K562 (cell line): ENCODE results near the gene IRAK4. TPM values are rescaled to one million over a fixed set of nuclear protein-coding genes. Genes with fewer than 3 reads are reported as not detected.

Experiments
- ARHGAP35 ChIP-seq: fragments of 450-650 bp; IDR thresholded peaks from 2 replicates; pipeline ENCODE4 v1.6.1; 2018; ENCODE audit not compliant: partially characterized antibody
- CCNT2 ChIP-seq: IDR thresholded peaks from 2 replicates; pipeline ENCODE4 v1.6.1; 2011; ENCODE audit warnings: borderline replicate concordance, low read depth, mild to moderate bottlenecking, moderate library complexity, mixed read lengths, low read length; ENCODE audit not compliant: insufficient read length; ENCODE audit errors: extremely low read depth
- FOXP1 ChIP-seq: sonication (generic); formaldehyde crosslinking; IDR thresholded peaks from 2 replicates; pipeline ENCODE4 v1.8.0; 2022; ENCODE audit warnings: mild to moderate bottlenecking, missing genetic modification reagents
- HDAC1 ChIP-seq, 2 experiments: fragments of 450-650 bp; IDR thresholded peaks; 2 replicates each; pipeline ENCODE4 v1.6.1; 2016 to 2017; ENCODE audit warnings: inconsistent platforms in 1 of 2, mild to moderate bottlenecking in 1 of 2, moderate library complexity in 1 of 2
- KAT2B ChIP-seq: IDR thresholded peaks from one replicate; pipeline ENCODE4 v1.6.1; 2012; ENCODE audit warnings: low read depth, mild to moderate bottlenecking, control low read depth, inconsistent platforms, low read length, moderate library complexity
- MEIS2 ChIP-seq: fragments of 450-650 bp; IDR thresholded peaks from 2 replicates; pipeline ENCODE4 v1.6.1; 2014; ENCODE audit warnings: mild to moderate bottlenecking; ENCODE audit not compliant: partially characterized antibody
- POLR2H ChIP-seq: IDR thresholded peaks from 2 replicates; pipeline ENCODE4 v1.6.1; 2016; ENCODE audit warnings: missing genetic modification characterization, low read depth, mild to moderate bottlenecking, control low read depth, missing compliant biosample characterization, moderate library complexity
- SIN3A ChIP-seq, 2 experiments: fragments of 150-350 bp in 1 of 2; IDR thresholded peaks; 2 replicates each; pipeline ENCODE4 v1.6.1; 2011 to 2016; ENCODE audit warnings: borderline replicate concordance in 2 of 2, low read depth in 2 of 2, low read length in 2 of 2, mild to moderate bottlenecking in 2 of 2, moderate library complexity in 2 of 2; ENCODE audit not compliant: control insufficient read depth in 1 of 2
- SOX6 ChIP-seq: fragments of 450-650 bp; IDR thresholded peaks from 2 replicates; pipeline ENCODE4 v1.6.1; 2014; ENCODE audit warnings: mild to moderate bottlenecking
- STAT5B ChIP-seq: fragments of 250-450 bp; sonication (Bioruptor Pico); IDR thresholded peaks from 2 replicates; pipeline ENCODE4 v1.8.0; 2021; ENCODE audit warnings: mild to moderate bottlenecking, inconsistent platforms
- ZNF311 ChIP-seq: fragments of 250-450 bp; sonication (Bioruptor Pico); IDR thresholded peaks from 2 replicates; pipeline ENCODE4 v1.4.0; 2020; ENCODE audit warnings: mild to moderate bottlenecking, moderate library complexity
- polyA plus RNA-seq, 8 experiments: library from polyadenylated mRNA; depleted of rRNA in 4 of 8; stranded (reverse) in 5 of 8; unstranded in 3 of 8; fragments of >200 nt; fragmentation: Nextera tagmentation in 2 of 8; fragmentation: Illumina TruSeq in 1 of 8; extraction: Ambion mirVana in 2 of 8; extraction: Trizol in 1 of 8; gene quantifications; 2 replicates each; pipeline versions ENCODE4 v1.2.1 to v1.2.3, GENCODE V29; 2011 to 2014; ENCODE audit warnings: inconsistent platforms in 1 of 8, missing spikeins in 1 of 8
- total RNA-seq, 7 experiments: library from RNA; depleted of rRNA in 6 of 7; stranded (reverse); fragments of >200 nt in 6 of 7; fragmentation: Illumina TruSeq in 2 of 7; extraction: Trizol in 2 of 7; gene quantifications; 2 replicates each; pipeline versions ENCODE4 v1.2.1 to v1.2.3, GENCODE V29; 2011 to 2021; ENCODE audit warnings: low replicate concordance in 1 of 7
- TF ChIP-seq, protein P1 (sequence below): fragments of 450-650 bp; IDR thresholded peaks from 2 replicates; pipeline ENCODE4 v1.6.1; 2016; ENCODE audit warnings: missing biosample characterization, missing genetic modification characterization
- TF ChIP-seq, protein P2 (sequence below), 3 experiments: fragments of 200-800 bp in 1 of 3; fragments of 250-450 bp in 1 of 3; fragments of 450-650 bp in 1 of 3; sonication (Bioruptor Pico) in 1 of 3; sonication (Bioruptor generic) in 1 of 3; formaldehyde crosslinking in 1 of 3; IDR thresholded peaks; 2 replicates each; pipeline versions ENCODE4 v1.6.1 to v1.8.0; 2016 to 2022; ENCODE audit warnings: mild to moderate bottlenecking in 2 of 3, missing genetic modification characterization in 2 of 3, missing compliant biosample characterization in 1 of 3, moderate library complexity in 1 of 3
- TF ChIP-seq, protein P3 (sequence below): fragments of 250-450 bp; sonication (Bioruptor Pico); IDR thresholded peaks from 2 replicates; pipeline ENCODE4 v1.5.0; 2021
- TF ChIP-seq, protein P4 (sequence below): IDR thresholded peaks from 3 replicates; pipeline ENCODE4 v1.6.1; 2011; ENCODE audit warnings: borderline replicate concordance, mild to moderate bottlenecking; ENCODE audit not compliant: insufficient read length, insufficient read depth
- TF ChIP-seq, protein P5 (sequence below): sonication (generic); formaldehyde crosslinking; IDR thresholded peaks from 2 replicates; pipeline ENCODE4 v1.8.0; 2022; ENCODE audit warnings: mild to moderate bottlenecking, missing genetic modification reagents

IRAK4 gene
- total and polyA plus RNA-seq, 9 of the 15 experiments (the other 6 are each of a cell fraction or from before 2014, with no cell fraction given), result 10.8 to 34.5 (median 16.0) TPM

DNA sequence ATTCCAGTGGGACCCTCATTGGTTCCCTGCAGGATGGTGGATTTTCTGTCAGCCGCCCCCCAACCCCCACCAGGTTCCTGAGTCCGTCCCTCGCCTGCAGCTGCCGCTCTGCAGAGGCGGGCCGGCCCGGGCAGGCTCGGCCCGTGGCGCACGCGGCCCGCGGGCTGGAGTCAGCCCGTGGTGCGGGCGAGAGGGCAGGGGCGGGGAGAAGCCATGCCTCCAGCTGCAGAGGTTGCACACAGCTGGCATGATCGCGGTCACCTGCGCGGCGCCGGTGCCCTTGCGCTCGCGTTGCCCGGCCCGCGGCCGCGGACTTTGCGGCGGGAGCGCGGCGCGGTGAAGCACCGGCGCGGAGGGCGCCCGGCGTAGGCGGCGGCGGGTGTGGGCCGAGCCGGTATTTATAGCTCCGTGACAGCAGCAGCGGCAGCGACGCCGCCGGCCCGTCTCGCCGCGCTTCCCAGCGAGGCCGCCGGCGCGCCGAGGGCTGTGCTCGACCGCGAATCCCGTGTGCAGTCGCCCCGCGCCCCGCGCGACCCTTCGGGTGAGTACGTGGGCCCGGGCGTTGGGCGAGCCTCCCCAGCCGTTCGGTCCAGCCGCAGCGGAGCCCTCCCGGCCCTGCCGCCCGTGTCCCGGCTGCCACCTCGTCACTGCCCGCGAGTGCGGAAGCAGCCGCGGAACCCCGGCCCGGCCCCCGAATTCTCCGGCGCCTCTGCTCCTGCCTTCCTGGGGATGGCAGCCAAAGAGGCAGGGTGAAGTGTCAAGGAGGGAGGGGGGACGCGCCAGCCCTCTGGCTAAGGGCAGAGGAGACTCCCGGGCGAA lies 77.1 kb downstream of the IRAK4 start, which contains the start of gene TMEM117 (continued):
- TF ChIP-seq, protein P1, sequence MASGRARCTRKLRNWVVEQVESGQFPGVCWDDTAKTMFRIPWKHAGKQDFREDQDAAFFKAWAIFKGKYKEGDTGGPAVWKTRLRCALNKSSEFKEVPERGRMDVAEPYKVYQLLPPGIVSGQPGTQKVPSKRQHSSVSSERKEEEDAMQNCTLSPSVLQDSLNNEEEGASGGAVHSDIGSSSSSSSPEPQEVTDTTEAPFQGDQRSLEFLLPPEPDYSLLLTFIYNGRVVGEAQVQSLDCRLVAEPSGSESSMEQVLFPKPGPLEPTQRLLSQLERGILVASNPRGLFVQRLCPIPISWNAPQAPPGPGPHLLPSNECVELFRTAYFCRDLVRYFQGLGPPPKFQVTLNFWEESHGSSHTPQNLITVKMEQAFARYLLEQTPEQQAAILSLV (tag), result no peak
- TF ChIP-seq SIN3A (IDR thresholded peaks at IDR 0.05; ENCODE audit: borderline replicate concordance in 2 of 2, control insufficient read depth in 1 of 2, low read depth in 2 of 2, low read length in 2 of 2) (no peak), KAT2B (no peak), ARHGAP35 (no peak), CCNT2 (peak; percentile 52), FOXP1 (CRISPR knock-in tag) (peak; percentile 59; the same call in 1 of the 2 replicates), STAT5B (CRISPR knock-in tag) (no peak), MEIS2 (peak; percentile 68), SOX6 (no peak), HDAC1 (IDR thresholded peaks at IDR 0.05) (0 out of 4 replicates have a peak, but pooled peaks of 1 of the 2 experiments have one; percentile 25), POLR2H (tag) (no peak), ZNF311 (CRISPR knock-in tag) (no peak)
- TF ChIP-seq, protein P2, sequence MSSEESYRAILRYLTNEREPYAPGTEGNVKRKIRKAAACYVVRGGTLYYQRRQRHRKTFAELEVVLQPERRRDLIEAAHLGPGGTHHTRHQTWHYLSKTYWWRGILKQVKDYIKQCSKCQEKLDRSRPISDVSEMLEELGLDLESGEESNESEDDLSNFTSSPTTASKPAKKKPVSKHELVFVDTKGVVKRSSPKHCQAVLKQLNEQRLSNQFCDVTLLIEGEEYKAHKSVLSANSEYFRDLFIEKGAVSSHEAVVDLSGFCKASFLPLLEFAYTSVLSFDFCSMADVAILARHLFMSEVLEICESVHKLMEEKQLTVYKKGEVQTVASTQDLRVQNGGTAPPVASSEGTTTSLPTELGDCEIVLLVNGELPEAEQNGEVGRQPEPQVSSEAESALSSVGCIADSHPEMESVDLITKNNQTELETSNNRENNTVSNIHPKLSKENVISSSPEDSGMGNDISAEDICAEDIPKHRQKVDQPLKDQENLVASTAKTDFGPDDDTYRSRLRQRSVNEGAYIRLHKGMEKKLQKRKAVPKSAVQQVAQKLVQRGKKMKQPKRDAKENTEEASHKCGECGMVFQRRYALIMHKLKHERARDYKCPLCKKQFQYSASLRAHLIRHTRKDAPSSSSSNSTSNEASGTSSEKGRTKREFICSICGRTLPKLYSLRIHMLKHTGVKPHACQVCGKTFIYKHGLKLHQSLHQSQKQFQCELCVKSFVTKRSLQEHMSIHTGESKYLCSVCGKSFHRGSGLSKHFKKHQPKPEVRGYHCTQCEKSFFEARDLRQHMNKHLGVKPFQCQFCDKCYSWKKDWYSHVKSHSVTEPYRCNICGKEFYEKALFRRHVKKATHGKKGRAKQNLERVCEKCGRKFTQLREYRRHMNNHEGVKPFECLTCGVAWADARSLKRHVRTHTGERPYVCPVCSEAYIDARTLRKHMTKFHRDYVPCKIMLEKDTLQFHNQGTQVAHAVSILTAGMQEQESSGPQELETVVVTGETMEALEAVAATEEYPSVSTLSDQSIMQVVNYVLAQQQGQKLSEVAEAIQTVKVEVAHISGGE (CRISPR knock-in tag; IDR thresholded peaks at IDR 0.05), result 0 out of 6 replicates have a peak, but pooled peaks of 1 of the 3 experiments have one; percentile 29
- TF ChIP-seq, protein P3, sequence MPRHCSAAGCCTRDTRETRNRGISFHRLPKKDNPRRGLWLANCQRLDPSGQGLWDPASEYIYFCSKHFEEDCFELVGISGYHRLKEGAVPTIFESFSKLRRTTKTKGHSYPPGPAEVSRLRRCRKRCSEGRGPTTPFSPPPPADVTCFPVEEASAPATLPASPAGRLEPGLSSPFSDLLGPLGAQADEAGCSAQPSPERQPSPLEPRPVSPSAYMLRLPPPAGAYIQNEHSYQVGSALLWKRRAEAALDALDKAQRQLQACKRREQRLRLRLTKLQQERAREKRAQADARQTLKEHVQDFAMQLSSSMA (CRISPR knock-in tag), result 0 out of 2 replicates have a peak, but pooled peaks have one; percentile 69
- TF ChIP-seq, protein P4, sequence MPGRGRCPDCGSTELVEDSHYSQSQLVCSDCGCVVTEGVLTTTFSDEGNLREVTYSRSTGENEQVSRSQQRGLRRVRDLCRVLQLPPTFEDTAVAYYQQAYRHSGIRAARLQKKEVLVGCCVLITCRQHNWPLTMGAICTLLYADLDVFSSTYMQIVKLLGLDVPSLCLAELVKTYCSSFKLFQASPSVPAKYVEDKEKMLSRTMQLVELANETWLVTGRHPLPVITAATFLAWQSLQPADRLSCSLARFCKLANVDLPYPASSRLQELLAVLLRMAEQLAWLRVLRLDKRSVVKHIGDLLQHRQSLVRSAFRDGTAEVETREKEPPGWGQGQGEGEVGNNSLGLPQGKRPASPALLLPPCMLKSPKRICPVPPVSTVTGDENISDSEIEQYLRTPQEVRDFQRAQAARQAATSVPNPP, result no peak
- TF ChIP-seq, protein P5, sequence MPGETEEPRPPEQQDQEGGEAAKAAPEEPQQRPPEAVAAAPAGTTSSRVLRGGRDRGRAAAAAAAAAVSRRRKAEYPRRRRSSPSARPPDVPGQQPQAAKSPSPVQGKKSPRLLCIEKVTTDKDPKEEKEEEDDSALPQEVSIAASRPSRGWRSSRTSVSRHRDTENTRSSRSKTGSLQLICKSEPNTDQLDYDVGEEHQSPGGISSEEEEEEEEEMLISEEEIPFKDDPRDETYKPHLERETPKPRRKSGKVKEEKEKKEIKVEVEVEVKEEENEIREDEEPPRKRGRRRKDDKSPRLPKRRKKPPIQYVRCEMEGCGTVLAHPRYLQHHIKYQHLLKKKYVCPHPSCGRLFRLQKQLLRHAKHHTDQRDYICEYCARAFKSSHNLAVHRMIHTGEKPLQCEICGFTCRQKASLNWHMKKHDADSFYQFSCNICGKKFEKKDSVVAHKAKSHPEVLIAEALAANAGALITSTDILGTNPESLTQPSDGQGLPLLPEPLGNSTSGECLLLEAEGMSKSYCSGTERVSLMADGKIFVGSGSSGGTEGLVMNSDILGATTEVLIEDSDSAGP (CRISPR knock-in tag), result no peak
